ENCODE measurements around the gene GORAB.

GORAB gene

DNA sequence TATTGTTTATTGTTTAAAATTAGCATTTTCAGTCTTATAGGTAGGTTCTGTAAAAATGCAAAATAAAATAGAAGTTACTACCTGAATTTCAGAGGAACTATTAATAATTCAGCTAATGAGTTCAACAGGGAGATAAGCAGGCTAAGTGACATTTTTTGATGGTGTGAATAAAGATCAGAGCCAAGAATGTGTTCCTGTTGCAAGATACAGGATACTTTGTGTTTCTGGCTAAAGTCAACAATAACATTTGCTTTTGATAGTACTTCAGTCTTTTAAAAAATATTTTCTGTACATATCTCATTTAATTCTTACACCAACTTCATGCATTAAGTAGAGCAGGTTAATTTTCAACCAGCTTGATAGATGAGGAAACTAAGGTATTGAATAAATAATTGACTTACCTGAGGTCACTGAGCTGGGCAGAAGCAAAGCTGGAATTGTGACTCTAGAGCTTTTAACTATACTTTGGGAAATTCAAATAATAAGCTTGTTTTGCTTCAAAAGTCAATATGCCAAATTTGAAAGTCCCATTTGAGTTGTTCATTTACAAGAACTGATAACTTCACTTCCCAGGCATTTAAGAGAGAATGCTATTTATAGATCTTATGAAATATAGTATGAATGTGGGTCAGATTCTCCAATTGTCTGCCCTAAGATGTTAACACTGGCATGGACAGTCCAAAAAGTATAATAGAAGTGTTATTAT is 6.0 kb downstream of the GORAB start:
- in situ Hi-C loops (cut with MboI; ENCODE audit: low sequenced_read_pairs): no loop called here

DNA sequence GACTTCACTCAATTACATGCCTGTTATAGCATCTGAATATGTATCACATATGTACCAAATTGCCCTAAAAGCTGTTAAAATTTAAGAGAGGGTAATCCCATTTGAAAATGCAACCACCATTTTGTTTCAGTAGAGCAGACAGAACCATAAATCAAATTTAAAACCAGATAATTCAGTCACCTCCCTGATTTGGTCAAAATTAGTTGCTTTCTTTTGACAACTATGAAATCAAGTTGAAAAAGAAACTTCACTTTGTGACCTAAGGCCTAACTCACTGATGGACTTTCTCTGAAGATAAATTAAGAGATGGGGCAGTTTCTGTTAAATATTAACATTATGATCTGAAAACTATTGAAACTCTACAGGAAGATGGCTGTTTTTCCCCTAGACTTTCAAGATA is 6.7 kb downstream of the GORAB start:
- in situ Hi-C loops (cut with MboI; ENCODE audit: low sequenced_read_pairs): no loop called here

DNA sequence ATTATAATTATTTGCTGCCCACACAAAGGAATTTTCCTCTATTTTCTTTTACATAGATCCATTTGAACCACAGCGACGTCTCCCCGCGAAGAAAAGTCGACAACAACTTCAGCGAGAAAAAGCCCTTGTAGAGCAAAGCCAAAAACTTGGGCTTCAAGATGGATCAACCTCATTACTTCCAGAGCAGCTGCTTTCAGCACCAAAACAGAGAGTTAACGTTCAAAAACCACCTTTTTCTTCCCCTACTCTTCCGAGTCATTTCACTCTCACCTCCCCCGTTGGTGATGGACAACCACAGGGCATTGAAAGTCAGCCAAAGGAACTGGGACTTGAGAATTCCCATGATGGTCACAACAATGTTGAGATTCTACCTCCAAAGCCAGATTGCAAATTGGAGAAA is 7.2 kb downstream of the GORAB start:
- in situ Hi-C loops (cut with MboI; ENCODE audit: low sequenced_read_pairs): no loop called here

DNA sequence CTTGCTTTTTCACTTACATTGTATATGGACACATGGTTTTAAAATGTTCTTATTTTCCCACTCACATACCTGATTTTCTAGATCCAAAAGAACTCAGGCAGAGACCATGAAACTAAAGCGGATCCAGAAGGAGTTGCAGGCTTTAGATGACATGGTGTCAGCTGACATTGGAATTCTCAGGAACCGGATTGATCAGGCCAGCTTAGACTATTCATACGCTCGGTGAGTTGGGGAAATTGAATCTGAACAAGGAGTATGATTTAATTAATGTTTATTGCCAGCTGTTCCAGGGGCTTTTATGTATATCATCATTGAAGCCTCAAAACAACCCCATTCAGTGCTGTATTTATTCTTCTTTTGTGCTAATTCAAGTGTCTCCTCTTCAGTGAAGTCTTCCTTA is 12.7 kb downstream of the GORAB start:
- in situ Hi-C loops (cut with MboI; ENCODE audit: low sequenced_read_pairs): no loop called here

DNA sequence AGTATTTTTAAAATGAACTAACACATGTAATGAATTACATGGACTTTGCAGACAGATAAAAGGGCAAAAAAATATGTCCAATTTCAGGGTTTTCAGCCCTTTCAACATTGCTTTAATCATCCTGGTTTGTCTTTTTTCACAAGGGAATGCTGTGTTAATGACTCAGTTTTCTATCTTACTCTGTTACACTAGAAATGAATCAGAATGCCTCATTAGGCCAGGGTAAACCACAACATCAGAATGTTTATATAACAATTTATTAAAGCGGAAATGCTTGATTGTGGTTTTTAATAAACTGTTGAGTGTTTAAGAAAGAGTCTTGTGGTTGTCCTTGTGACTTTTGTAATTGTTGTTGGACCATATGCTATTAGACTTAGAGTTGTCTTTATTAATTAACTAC is 13.5 kb downstream of the GORAB start:
- in situ Hi-C loops (cut with MboI; ENCODE audit: low sequenced_read_pairs): no loop called here

DNA sequence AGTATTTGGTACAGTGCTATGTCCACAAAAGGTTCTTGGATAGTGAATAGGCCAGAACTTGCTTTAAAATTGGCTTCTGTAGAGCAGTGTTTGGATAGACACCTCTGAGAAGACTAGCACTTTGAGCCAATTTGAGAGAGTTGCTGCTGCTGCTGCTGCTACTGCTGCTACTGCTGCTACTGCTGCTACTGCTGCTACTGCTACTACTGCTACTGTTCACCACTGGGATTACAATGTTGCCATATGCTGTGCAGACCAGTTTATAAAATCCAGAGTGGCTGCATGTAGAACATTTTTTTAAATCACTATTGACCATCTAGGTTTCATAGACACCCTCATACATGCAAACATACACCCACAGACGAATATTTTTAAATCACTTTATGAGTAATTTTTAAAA is 15.3 kb downstream of the GORAB start:
- in situ Hi-C loops (cut with MboI; ENCODE audit: low sequenced_read_pairs): no loop called here

DNA sequence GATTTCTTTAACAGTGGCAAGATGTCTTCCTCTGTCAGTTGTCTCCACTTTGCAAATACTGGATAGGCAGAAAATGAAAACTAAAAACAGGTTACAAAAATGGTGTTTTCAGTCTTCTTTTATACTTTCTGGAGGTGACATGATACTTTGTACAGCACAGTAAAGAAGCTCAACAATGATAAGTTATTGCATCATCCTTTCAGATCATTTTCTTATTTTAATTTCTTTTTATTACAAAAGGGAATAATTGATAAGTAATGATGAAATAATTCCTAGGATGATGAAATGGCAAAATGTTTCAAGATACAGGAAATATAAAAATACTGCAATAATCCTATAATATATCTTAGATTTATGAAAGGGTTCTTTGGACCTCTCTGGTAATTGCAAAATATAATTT is 16.5 kb downstream of the GORAB start:
- in situ Hi-C loops (cut with MboI; ENCODE audit: low sequenced_read_pairs): no loop called here

DNA sequence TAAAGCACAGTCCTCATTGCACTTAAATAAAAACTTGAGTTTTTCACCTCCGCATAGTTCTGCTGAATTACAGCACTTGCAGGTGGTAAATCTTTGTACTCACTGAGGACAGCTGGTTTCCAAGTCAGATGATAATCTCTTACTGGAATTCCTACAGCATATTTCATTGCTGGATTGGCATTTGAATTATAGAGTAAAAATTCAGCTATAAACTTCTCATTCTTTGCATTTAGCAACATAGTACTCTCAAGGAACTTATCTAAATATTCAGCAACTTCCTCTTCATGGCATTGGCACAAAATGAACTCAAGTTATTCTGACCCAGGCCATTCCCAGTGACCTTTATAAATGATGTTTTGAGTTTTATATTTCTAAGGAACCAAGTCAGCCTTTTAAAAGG is 23.4 kb downstream of the GORAB start:
- in situ Hi-C loops (cut with MboI; ENCODE audit: low sequenced_read_pairs): no loop called here

DNA sequence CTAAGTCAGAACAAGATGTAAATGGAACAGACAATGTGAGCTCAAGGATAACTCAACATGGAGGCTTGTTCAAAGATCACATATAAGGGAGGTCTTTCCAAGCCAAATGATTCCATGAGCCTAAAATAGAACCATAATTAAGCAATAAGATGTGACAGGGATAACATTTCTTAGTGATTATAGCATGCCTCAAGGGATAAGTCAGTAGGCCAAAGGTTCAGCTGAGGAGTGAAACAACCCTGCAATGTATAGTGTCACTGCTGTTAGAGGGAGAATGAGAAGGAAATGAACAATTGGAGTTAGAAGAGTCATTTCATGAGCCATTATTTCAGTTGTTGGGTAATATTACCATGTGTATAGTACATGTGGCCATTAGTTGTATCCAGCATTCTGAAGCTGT is 25.0 kb downstream of the GORAB start:
- in situ Hi-C loops (cut with MboI; ENCODE audit: low sequenced_read_pairs): no loop called here

DNA sequence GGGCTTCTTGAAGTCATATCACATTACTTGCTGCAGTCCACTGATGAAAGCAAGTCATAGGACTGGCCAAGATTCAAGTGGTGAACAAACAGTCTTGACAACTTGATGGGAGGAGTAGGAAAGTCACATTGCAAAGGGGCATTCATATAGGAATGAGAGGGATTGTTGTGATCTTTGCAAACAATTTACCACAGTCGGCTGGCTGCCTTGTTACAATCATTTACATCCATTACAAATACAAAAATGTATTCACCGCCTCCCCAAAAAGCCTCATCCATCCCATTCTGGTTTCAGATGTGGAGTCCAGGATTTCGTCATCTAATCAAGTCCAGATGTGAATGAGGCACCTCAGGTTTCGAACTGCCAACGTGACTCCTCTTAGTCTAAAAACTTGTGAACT is 26.8 kb downstream of the GORAB start:
- in situ Hi-C loops (cut with MboI; ENCODE audit: low sequenced_read_pairs): no loop called here

DNA sequence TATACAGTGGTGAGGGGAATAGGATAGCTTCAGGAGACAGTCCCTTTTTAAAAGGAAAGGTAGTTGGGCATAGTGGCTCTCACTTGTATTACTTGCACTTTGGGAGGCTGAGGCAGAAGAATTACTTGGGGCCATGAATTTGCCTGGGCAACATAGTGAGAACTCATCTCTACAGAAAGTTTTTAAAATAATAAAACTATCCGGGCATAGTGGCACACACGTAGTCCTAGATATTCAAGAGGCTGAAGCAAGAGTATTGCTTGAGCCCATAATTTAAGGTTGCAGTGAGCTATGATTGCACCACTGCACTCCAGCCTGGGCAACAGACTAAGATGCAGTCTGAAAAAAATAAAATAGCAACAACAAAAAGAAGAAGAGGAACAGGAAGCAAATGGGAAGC is 27.2 kb downstream of the GORAB start:
- in situ Hi-C loops (cut with MboI; ENCODE audit: low sequenced_read_pairs): no loop called here

DNA sequence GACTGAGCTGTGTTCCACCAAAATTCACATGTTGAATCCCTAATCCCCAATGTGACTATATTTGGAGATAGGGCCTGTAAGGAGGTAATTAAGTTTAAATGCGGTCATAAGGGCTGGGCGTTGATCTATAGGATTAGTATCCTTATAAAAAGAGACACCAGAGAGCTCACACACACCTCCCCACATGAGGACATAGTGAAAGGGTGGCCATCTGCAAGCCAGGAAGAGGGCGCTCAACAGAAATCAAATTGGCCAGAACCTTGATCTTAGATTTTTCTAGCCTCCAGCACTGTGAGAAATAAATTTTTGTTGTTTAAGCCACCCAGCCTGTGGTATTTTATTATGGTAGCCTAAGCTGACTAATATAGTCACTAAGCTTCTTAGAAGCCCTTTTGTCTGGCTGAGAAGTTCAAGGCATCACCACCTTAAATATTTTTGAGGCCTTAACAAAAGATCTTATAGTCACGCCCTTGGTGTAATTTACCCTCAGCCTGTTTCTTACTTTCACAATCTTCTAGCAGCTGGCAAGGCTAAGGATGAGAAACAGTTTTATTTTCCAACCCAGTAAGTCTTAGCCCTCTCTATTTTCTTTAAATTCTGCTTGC is 28.8 kb downstream of the GORAB start:
- in situ Hi-C loops (cut with MboI; ENCODE audit: low sequenced_read_pairs): no loop called here

DNA sequence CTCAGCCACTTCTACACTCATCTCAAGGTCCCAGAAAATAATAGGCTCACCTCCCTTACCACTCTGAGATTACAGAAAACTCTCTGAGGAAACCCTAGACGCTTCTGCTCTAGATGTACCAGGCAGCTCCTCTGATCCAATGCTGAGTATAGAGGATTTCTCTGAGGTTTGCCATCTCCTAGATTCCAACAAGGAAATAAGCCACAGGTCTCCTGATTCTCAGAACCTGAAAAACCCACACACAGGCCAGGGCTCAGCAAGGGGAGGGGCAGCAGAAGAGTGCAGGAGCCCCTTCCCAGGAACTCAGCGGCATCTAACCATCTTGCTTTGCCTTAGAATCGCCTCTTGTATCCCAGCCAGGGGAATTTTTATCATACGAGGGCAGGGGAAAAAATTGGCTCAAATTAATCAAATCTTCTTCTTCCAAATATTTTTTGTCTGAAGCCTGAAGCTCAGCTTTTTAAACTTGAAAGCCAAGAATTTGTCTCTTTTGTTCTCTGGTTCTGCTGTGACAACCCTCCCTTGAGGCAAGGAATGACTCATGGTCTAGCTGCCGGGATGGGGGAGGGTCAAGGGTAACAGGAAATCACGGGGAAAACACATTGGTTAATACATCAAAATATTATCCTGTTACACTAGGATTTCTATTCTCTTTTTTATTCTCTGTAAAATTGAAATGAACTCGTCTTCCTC is 30.8 kb downstream of the GORAB start:
- in situ Hi-C loops (cut with MboI; ENCODE audit: low sequenced_read_pairs): no loop called here

DNA sequence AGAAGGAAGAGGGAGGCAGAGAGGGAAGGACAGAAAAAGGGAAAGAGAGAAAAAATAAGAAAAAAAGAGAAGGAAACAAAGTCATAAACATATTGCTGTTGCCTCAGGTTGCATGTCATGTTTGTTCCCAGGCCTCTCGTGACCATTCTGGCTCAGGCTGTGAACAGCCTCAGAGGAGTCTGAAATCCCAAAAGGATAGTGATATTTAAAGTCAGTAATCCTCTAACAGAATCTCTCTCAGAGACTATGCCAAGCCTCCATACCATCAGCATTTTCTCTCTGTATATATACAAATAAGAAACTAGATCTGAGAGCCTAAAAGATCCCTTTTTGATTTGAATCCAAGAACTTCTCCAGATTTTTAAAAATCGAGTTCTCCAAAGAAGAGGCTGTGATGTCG is 35.2 kb downstream of the GORAB start:
- in situ Hi-C loops (cut with MboI; ENCODE audit: low sequenced_read_pairs): no loop called here

DNA sequence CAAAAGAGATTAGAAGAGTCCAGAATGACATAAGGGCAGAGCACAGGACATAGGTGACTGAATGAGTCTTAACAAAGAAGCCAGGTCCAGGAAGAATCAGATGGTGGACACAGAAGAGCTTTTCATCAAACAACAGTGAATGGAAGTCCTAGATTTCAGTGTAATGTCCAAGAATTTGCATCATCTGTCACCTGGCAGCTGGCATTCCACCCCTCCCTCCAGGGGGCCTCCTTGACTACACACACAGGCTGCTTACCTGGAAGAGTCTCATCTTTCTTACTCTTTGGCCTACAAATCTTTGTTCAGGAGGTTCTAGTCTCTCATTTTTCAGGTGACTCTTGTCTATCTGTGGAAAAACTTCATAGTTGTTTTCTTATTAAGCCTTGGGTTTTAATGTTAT is 36.2 kb downstream of the GORAB start:
- in situ Hi-C loops (cut with MboI; ENCODE audit: low sequenced_read_pairs): no loop called here

DNA sequence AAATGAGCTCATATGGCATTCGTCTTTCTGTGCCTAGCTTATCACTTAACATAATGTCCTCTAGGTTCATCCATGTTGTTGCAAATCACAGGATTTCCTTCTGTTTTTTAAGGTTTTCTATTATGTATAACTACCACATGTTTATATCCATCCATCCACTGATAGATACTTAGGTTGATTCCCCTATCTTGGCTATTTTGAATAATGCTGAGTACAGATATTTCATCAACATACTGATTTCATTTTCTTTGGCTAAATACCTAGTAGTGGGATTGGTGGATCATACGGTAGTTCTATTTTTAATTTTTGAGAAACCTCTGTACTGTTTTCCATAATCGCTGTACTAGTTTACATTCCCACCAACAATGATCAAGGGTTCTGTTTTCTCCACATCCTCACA is 45.0 kb downstream of the GORAB start:
- in situ Hi-C loops (cut with MboI; ENCODE audit: low sequenced_read_pairs): no loop called here

DNA sequence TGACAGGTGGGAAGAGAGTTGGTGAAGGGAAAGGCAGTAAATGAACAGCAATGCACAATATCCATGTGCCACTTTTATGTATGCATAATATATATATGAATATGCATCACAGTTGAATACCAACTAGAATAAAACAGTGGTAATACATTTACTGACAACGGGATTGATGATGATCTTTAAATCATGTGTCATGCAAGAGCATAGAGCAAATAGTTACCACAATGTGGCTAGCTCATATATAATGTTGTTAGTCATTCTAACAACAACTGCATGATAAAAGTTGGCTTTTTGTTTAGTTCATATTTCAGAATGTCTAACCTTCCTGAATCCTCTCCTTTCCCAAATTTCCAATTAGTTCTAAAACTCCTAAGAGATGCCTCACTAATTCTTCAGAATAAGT is 46.4 kb downstream of the GORAB start:
- in situ Hi-C loops (cut with MboI; ENCODE audit: low sequenced_read_pairs): no loop called here

DNA sequence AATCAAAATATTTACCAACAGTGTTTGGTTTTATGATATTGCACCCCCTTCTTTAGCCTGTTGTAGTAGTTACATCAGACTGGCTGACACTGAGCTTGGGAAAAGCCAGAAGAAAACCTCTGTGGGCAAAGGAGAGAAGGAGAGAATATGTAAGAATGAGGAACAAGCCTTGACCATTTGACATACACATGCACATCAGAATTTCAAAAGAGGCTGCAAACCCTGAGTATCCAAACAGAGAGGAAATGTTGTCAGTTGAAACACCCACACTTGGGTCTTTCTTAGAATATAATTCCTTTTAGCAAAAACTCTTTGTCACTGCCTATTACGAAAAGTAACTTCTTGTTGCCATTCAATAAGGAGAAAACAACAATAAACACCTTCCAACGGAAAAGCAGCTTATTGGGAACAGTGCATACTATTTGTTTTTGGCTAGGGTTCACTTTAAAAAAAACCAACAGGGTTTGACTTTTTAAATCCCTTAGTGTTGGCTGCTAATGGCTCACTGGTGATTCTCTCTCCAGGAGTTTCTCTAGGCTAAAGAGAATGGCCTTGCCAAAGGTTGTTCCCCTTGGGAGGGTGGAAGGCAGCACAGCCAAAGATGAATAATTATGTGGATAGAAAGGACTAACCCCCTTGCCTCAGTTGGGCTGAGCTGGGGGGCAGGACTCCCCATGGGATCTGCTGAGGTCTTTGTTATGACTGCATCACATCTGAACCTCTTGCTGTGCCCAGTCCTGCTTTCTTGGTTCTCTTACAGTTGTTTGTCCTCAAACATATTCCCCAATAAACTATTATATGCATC is 48.9 kb downstream of the GORAB start:
- in situ Hi-C loops (cut with MboI; ENCODE audit: low sequenced_read_pairs): no loop called here

DNA sequence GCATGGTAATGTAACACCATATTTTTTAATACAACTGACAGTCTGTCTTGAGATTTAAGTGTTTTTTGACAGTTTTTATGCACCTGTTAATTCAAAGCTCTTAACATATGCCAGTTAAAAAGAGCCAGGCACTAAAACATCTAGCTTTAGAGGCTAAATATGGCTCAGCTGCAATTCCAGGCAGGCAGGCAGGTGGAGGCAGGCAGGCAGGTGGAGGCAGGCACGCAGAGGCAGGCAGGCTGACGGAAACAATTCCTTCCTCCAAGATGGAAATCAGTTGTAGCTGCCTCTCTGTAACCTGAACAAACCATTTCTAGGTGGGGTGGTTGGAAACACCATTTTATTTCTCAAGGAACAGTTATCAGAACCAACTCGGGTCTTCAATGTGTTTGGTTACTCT is 51.2 kb downstream of the GORAB start:
- in situ Hi-C loops (cut with MboI; ENCODE audit: low sequenced_read_pairs): no loop called here

DNA sequence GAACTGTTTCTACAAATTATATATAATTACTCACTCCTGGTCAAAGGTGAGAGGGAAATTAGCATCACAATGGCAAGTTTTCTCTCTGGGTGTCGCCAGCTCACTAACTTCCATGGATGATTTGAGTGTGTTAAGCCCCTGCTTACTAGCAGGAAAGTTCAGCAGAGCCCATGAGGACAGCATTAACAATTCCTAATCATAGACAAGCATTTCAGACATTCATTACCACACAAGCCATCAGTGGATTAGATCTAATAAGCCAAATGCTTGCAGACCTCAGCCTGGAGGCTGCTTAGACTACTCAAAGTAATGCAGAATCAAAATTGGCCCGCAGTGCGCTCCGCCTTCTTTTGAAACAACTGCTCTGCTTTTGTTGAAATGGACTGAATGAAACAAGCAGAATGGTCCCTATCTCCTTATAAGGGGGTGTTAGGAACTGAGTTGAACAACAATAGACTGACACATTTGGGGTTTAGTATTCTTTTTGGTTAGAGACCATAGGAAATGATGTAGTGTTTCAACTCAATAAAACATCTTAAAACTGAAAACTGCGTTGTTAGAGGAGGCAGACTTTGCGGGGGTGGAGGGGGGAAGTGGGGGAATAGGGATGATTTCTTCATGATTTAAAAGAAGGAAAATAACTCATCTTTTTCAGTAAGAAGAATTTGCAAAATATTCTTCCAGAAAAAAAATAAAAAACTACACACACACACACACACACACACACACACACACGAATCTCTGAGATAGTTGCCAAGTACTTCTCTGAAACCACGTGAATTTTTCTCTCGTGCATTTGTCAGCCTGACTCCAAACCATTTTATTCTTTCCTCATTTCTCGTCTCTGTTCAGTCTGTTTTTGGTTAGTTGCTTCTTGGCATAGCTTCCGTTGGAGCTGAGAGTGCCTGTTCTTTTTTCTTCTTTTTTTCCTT is 54.6 kb downstream of the GORAB start:
- in situ Hi-C loops (cut with MboI; ENCODE audit: low sequenced_read_pairs): no loop called here

DNA sequence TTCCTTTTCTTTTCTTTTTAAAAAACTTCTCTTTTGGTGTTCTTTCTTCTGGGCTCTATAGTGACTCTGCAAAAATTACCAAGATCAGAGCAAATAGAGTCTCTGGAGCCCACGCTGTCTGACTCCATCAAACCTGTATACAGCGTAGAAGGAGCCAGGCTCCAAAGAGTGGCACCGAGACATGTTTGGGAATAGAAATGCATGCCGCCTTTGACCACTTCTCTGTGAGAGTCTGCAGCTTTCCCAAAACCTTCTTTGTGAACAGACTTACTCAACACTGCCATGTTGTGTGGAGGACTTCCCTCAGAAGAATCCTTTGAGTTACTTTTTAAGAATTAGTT is 55.3 kb downstream of the GORAB start:
- in situ Hi-C loops (cut with MboI; ENCODE audit: low sequenced_read_pairs): no loop called here

Measured in HL-60/S4 treated with retinoic acid at 250 ng/mL for 4 days and 3 days (cell line).